GM19438 (cell line): Measurements from ENCODE around the gene BCOR.

ENCODE experiments used
- ATAC-seq: cut with Tn5 transposase; IDR thresholded peaks from one replicate; pipeline ENCODE4 v1.9.1; 2021; ENCODE audit warnings: low read depth; ENCODE audit not compliant: unreplicated experiment

BCOR gene

GRCh38 chrX:40068048-40068447 lies 29.7 kb downstream of the BCOR start:
- no peak for ATAC-seq

- no peak for ATAC-seq
Measured at GRCh38 chrX:40066700-40067099, 31.1 kb downstream of the BCOR start.

GRCh38 chrX:40065296-40066046 lies 32.3 kb downstream of the BCOR start:
- ATAC-seq = no peak

- ATAC-seq = no peak
Measured at GRCh38 chrX:40064055-40064597, 33.6 kb downstream of the BCOR start.

- no peak for ATAC-seq
Measured at GRCh38 chrX:40063555-40063954, 34.2 kb downstream of the BCOR start.

GRCh38 chrX:40062525-40063155 lies 35.1 kb downstream of the BCOR start:
- ATAC-seq = no peak

GRCh38 chrX:40061871-40062524 lies 35.8 kb downstream of the BCOR start:
- ATAC-seq = no peak

- no peak for ATAC-seq
Measured at GRCh38 chrX:40061005-40061404, 36.8 kb downstream of the BCOR start.

GRCh38 chrX:40060356-40060845 lies 37.4 kb downstream of the BCOR start:
- ATAC-seq = no peak

- ATAC-seq = no peak
Measured at GRCh38 chrX:40058719-40059118, 39.0 kb downstream of the BCOR start.

GRCh38 chrX:40057405-40057804 lies 40.4 kb downstream of the BCOR start:
- no peak for ATAC-seq

- no peak for ATAC-seq
Measured at GRCh38 chrX:40056420-40056819, 41.3 kb downstream of the BCOR start.

- ATAC-seq = no peak
Measured at GRCh38 chrX:40055495-40055894, 42.3 kb downstream of the BCOR start.

GRCh38 chrX:40054793-40055192 lies 43.0 kb downstream of the BCOR start:
- no peak for ATAC-seq

GRCh38 chrX:40050532-40050931 lies 47.2 kb downstream of the BCOR start:
- ATAC-seq = no peak

GRCh38 chrX:40049084-40049641 lies 48.6 kb downstream of the BCOR start:
- ATAC-seq = no peak

GRCh38 chrX:40047485-40047884 lies 50.3 kb downstream of the BCOR start:
- ATAC-seq = no peak

- ATAC-seq = no peak
Measured at GRCh38 chrX:40043895-40044294, 53.9 kb downstream of the BCOR start.

GRCh38 chrX:40041915-40042314 lies 55.8 kb downstream of the BCOR start:
- ATAC-seq = no peak

- no peak for ATAC-seq
Measured at GRCh38 chrX:40040686-40041461, 56.9 kb downstream of the BCOR start.
